Dendritic cell treated with granulocyte-macrophage colony-stimulating factor and Interleukin-4, amounts not matched to agents 40 ng/mL and 50 ng/mL, for 4 days (primary cell): Measurements from ENCODE around the gene MALT1.
A peak's percentile ranks its signal among the peaks of the same experiment; 100 is the strongest.

ENCODE experiments used
- H3K27ac Mint-ChIP-seq: one replicate; pipeline ENCODE4 v1.8.0; 2022; ENCODE audit warnings: mild to moderate bottlenecking, mixed read lengths
- H3K27me3 Mint-ChIP-seq: one replicate; pipeline ENCODE4 v1.8.0; 2022; ENCODE audit warnings: mild to moderate bottlenecking, mixed read lengths
- H3K36me3 Mint-ChIP-seq: one replicate; pipeline ENCODE4 v1.8.0; 2022; ENCODE audit warnings: low read depth, mixed read lengths
- H3K4me1 Mint-ChIP-seq: one replicate; pipeline ENCODE4 v1.8.0; 2022; ENCODE audit warnings: low read depth, mixed read lengths
- H3K4me3 Mint-ChIP-seq: one replicate; pipeline ENCODE4 v1.8.0; 2022; ENCODE audit warnings: mild to moderate bottlenecking, moderate library complexity, mixed read lengths
- H3K9me3 Mint-ChIP-seq: one replicate; pipeline ENCODE4 v1.8.0; 2022; ENCODE audit warnings: mixed read lengths
- intact Hi-C: fragments of 100-400 bp; cut with micrococcal nuclease; formaldehyde crosslinking; loops from one replicate; pipeline ENCODE4 v1.15.0; 2022

The MALT1 gene, protein sequence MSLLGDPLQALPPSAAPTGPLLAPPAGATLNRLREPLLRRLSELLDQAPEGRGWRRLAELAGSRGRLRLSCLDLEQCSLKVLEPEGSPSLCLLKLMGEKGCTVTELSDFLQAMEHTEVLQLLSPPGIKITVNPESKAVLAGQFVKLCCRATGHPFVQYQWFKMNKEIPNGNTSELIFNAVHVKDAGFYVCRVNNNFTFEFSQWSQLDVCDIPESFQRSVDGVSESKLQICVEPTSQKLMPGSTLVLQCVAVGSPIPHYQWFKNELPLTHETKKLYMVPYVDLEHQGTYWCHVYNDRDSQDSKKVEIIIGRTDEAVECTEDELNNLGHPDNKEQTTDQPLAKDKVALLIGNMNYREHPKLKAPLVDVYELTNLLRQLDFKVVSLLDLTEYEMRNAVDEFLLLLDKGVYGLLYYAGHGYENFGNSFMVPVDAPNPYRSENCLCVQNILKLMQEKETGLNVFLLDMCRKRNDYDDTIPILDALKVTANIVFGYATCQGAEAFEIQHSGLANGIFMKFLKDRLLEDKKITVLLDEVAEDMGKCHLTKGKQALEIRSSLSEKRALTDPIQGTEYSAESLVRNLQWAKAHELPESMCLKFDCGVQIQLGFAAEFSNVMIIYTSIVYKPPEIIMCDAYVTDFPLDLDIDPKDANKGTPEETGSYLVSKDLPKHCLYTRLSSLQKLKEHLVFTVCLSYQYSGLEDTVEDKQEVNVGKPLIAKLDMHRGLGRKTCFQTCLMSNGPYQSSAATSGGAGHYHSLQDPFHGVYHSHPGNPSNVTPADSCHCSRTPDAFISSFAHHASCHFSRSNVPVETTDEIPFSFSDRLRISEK

GRCh38 chr18:58671111-58671631 is at the start of gene MALT1:
Gene MALT1 (plus strand): TSS chr18:58671465. CDS start chr18:58671644, 179 bp downstream.
- H3K27ac Mint-ChIP-seq: peak within 1 kb of the TSS; percentile 91
- peaks cover 28% of the 10 kb centered on the region for H3K36me3 Mint-ChIP-seq
- peaks cover 47% of the 10 kb centered on the region for H3K4me1 Mint-ChIP-seq
- no peaks in the 10 kb centered on the region for H3K9me3 Mint-ChIP-seq
- H3K4me3 Mint-ChIP-seq: peak within 1 kb of the TSS; percentile 88
- H3K27me3 Mint-ChIP-seq: peaks cover 4% of the 10 kb centered on the region
- intact Hi-C loops: loop anchor here (2.0 kb wide), 1 partner anchor 136 kb away; no protein-coding TSS in a partner anchor

DNA sequence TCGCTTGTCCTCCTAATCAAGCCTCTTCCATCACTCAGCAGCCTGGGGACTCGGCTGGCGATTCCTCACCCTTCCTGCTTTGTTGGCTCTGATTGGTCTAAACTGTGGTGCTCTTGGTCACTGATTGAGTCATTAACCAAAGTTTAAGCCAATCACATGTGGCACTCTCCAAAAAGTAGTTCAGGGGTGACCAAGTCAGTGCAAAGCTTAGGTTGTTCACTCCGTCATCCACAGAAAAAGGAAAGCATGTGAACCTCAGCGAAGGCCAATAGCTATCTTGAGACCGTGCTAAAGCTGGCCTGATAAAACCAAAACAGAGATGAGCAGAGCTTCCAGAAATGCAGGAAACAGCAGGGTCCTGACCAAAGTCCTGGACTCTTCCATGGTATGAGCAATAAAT is 47.3 kb upstream of the MALT1 start:
- H3K27ac Mint-ChIP-seq: no peak overlapping the region

DNA sequence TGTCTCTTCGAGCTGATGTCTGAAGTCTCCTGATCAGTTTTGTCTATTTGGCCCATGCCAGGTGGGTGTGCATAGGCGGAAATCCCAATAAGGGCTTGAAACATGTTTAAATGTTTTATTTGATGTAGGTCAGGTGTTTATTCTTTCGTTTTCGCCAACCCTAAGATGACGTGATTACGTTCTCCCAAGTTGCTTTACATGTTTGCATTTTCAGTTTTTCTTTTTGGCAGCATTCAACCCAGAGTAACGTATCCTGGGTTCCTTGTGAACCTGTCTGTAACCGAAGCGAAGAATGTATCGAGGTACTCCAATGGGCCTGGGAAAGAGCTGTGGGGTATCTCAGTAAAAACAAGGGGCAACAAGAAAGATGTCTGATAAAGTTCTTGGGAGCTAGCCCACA is 45.4 kb upstream of the MALT1 start:
- H3K27me3 Mint-ChIP-seq: peaks cover 25% of the 10 kb centered on the region
- H3K36me3 Mint-ChIP-seq: no peaks in the 10 kb centered on the region
- no peak overlapping the region for H3K27ac Mint-ChIP-seq
- H3K9me3 Mint-ChIP-seq: no peaks in the 10 kb centered on the region
- intact Hi-C loops: no loop called here
- no peak overlapping the region for H3K4me3 Mint-ChIP-seq
- no peaks in the 10 kb centered on the region for H3K4me1 Mint-ChIP-seq

More for the DNA sequence above, 47.3 kb upstream of the MALT1 start:
- H3K4me3 Mint-ChIP-seq: no peak overlapping the region
- H3K4me1 Mint-ChIP-seq: no peaks in the 10 kb centered on the region
- intact Hi-C loops: no loop called here
- H3K27me3 Mint-ChIP-seq: peaks cover 25% of the 10 kb centered on the region
- no peaks in the 10 kb centered on the region for H3K9me3 Mint-ChIP-seq
- no peaks in the 10 kb centered on the region for H3K36me3 Mint-ChIP-seq

DNA sequence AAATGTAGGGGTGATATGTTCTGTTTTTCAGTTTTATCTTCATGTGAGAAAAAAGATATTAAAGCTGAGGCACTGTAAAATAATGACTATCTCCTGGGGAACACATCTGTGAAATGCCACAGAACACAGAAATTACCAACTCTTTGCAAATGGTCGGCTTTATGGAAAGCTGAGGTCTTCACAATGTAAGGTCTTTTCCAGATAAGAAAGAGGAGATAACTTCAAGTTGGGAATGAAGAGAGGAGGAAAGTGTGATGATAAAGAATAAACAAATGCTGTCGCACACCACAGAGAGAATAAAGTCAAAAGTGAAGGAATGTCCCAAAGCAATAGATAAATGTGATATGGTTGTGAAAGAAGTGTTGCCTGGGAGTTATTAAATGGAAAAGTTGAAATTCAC is 41.2 kb upstream of the MALT1 start:
- intact Hi-C loops: no loop called here
- Mint-ChIP-seq H3K27me3 (peaks cover 12% of the 10 kb centered on the region), H3K4me1 (no peaks in the 10 kb centered on the region), H3K9me3 (no peaks in the 10 kb centered on the region), H3K4me3 (no peak overlapping the region), H3K27ac (no peak overlapping the region), H3K36me3 (no peaks in the 10 kb centered on the region)

DNA sequence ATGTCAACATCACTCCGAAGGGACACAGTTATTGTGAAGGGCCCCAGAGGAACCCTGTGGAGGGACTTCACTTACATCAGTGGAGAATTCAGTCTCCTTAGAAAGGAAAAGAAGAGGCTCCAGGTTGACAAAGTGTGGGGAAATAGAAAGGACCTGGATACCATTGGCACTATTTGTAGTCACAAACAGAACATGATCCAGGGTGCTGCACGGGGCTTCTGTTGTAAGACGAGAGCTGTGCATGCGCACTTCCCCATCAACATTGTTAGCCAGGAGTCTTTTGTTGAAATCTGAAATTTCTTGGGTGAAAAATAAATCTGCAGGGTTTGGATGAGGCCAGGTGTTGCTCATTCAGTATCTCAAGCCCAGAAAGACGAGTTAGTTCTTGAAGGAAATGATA is 40.0 kb upstream of the MALT1 start:
- peaks cover 6% of the 10 kb centered on the region for H3K27me3 Mint-ChIP-seq
- H3K27ac Mint-ChIP-seq: no peak overlapping the region
- H3K4me3 Mint-ChIP-seq: no peak overlapping the region
- no peaks in the 10 kb centered on the region for H3K36me3 Mint-ChIP-seq
- H3K4me1 Mint-ChIP-seq: peaks cover 8% of the 10 kb centered on the region
- no peaks in the 10 kb centered on the region for H3K9me3 Mint-ChIP-seq
- intact Hi-C loops: no loop called here

GRCh38 chr18:58632552-58632951 is 38.7 kb upstream of the MALT1 start:
- H3K9me3 Mint-ChIP-seq: no peaks in the 10 kb centered on the region
- peaks cover 9% of the 10 kb centered on the region for H3K4me1 Mint-ChIP-seq
- H3K4me3 Mint-ChIP-seq: no peak overlapping the region
- H3K27ac Mint-ChIP-seq: no peak overlapping the region
- intact Hi-C loops: no loop called here
- H3K27me3 Mint-ChIP-seq: peaks cover 5% of the 10 kb centered on the region
- H3K36me3 Mint-ChIP-seq: no peaks in the 10 kb centered on the region

- H3K27ac Mint-ChIP-seq: no peak overlapping the region
- no peaks in the 10 kb centered on the region for H3K9me3 Mint-ChIP-seq
- H3K4me1 Mint-ChIP-seq: peaks cover 22% of the 10 kb centered on the region
Observed at GRCh38 chr18:58633874-58634273, 37.4 kb upstream of the MALT1 start.

GRCh38 chr18:58635891-58636290 is 35.4 kb upstream of the MALT1 start:
- Mint-ChIP-seq H3K27me3 (peaks cover 2% of the 10 kb centered on the region), H3K4me3 (no peak overlapping the region), H3K27ac (no peak overlapping the region), H3K9me3 (no peaks in the 10 kb centered on the region), H3K4me1 (peaks cover 26% of the 10 kb centered on the region), H3K36me3 (no peaks in the 10 kb centered on the region)
- intact Hi-C loops: no loop called here

More at GRCh38 chr18:58633874-58634273, 37.4 kb upstream of the MALT1 start:
- H3K36me3 Mint-ChIP-seq: no peaks in the 10 kb centered on the region
- no peak overlapping the region for H3K4me3 Mint-ChIP-seq
- H3K27me3 Mint-ChIP-seq: peaks cover 3% of the 10 kb centered on the region
- intact Hi-C loops: no loop called here

DNA sequence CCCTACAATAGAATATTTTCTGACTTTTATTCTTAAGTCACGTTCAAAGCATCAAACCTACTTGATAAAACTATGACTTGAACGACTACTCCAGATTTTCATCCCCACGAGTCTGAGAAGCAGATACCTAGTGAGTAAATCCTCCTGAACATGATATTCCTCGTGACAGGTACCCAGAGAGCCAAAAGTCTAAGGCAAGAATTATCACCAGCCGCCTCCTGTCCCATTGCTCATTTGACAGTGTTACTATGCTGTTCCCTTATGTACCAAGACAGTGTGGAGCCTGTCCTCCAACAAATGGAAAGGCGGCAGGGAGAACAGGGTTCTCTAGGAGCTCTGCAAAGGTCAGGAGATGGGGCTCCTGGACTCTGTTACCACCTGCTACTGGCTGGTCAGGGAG is 34.1 kb upstream of the MALT1 start:
- H3K9me3 Mint-ChIP-seq: no peaks in the 10 kb centered on the region
- no peak overlapping the region for H3K4me3 Mint-ChIP-seq
- peaks cover 26% of the 10 kb centered on the region for H3K4me1 Mint-ChIP-seq

DNA sequence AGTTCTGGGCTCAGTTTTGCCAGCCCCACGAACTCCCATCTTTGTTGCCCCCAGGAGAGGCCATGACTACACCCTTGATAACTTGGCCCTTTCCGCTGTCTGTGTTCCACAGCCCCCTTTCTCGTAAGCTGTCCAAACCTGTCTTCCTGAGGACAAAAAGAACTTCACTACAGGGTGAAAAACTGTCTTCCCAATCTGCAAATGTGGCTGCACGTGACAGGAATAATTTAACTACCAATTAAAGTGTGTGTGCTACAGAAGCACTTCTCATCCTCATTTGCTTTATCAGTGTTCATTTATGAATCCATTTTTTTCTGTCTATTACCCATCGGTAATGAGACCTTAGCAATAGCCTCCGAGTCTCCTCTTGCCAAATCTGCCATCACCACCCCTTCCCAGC is 33.3 kb upstream of the MALT1 start:
- Mint-ChIP-seq H3K4me3 (no peak overlapping the region), H3K27ac (peak overlapping the region; percentile 2), H3K36me3 (no peaks in the 10 kb centered on the region), H3K27me3 (no peaks in the 10 kb centered on the region), H3K9me3 (no peaks in the 10 kb centered on the region), H3K4me1 (peaks cover 26% of the 10 kb centered on the region)
- intact Hi-C loops: no loop called here

More for the DNA sequence above, 34.1 kb upstream of the MALT1 start:
- H3K27ac Mint-ChIP-seq: no peak overlapping the region
- H3K27me3 Mint-ChIP-seq: no peaks in the 10 kb centered on the region
- intact Hi-C loops: no loop called here
- H3K36me3 Mint-ChIP-seq: no peaks in the 10 kb centered on the region

- no peaks in the 10 kb centered on the region for H3K9me3 Mint-ChIP-seq
- no peaks in the 10 kb centered on the region for H3K27me3 Mint-ChIP-seq
- intact Hi-C loops: no loop called here
- no peak overlapping the region for H3K4me3 Mint-ChIP-seq
- H3K4me1 Mint-ChIP-seq: peaks cover 26% of the 10 kb centered on the region
- peak overlapping the region; percentile 2 for H3K27ac Mint-ChIP-seq
- H3K36me3 Mint-ChIP-seq: no peaks in the 10 kb centered on the region
Observed at GRCh38 chr18:58638441-58638840, 32.8 kb upstream of the MALT1 start.

DNA sequence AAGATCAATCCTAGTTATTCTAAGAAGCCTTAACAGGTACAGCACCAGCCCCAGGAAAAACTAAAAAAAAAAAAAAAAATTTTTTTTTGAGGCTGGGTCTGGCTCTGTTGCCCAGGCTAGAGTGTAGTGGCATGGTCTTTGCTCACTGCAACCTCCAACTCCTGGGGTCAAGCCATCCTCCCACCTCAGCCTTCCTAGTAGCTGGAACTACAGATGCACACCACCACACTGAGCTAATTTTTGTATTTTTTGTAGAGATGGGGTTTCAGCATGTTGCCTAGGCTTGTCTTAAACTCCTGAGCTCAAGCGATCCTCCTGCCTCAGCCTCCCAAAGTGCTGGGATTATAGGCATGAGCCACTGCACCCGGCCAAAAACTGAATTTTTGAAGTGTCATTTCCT is 32.0 kb upstream of the MALT1 start:
- no peaks in the 10 kb centered on the region for H3K36me3 Mint-ChIP-seq
- H3K27ac Mint-ChIP-seq: no peak overlapping the region
- H3K9me3 Mint-ChIP-seq: no peaks in the 10 kb centered on the region
- peaks cover 26% of the 10 kb centered on the region for H3K4me1 Mint-ChIP-seq
- intact Hi-C loops: no loop called here
- no peaks in the 10 kb centered on the region for H3K27me3 Mint-ChIP-seq
- no peak overlapping the region for H3K4me3 Mint-ChIP-seq

- Mint-ChIP-seq H3K4me3 (no peak overlapping the region), H3K27ac (no peak overlapping the region)
- intact Hi-C loops: no loop called here
Observed at GRCh38 chr18:58639751-58640427, 31.4 kb upstream of the MALT1 start.

GRCh38 chr18:58640428-58640805 is 30.8 kb upstream of the MALT1 start:
- no peaks in the 10 kb centered on the region for H3K9me3 Mint-ChIP-seq
- intact Hi-C loops: no loop called here
- no peaks in the 10 kb centered on the region for H3K27me3 Mint-ChIP-seq
- peaks cover 25% of the 10 kb centered on the region for H3K4me1 Mint-ChIP-seq
- no peaks in the 10 kb centered on the region for H3K36me3 Mint-ChIP-seq
- H3K4me3 Mint-ChIP-seq: no peak overlapping the region
- H3K27ac Mint-ChIP-seq: no peak overlapping the region

More at GRCh38 chr18:58639751-58640427, 31.4 kb upstream of the MALT1 start:
- Mint-ChIP-seq H3K9me3 (no peaks in the 10 kb centered on the region), H3K36me3 (no peaks in the 10 kb centered on the region), H3K27me3 (no peaks in the 10 kb centered on the region), H3K4me1 (peaks cover 26% of the 10 kb centered on the region)
